Mesenchymal stem cell (in vitro differentiated cells and primary cell): ENCODE data around the gene CTBP2.

Experiments used
- DNase-seq: peaks from one replicate; pipeline ENCODE4 v3.0.0-alpha.2; 2013
- H2AFZ ChIP-seq: one replicate; pipeline ENCODE4 v1.6.1; 2013; ENCODE audit warnings: low read depth, mild to moderate bottlenecking, control low read depth, inconsistent platforms, low read length, moderate library complexity
- H2AK5ac ChIP-seq: 2 replicates; pipeline ENCODE4 v1.6.1; 2013; ENCODE audit warnings: low read length, moderate library complexity, mild to moderate bottlenecking, inconsistent platforms; ENCODE audit not compliant: severe bottlenecking
- H2BK120ac ChIP-seq: one replicate; pipeline ENCODE4 v1.6.1; 2013; ENCODE audit warnings: low read depth, mild to moderate bottlenecking, inconsistent platforms, low read length, moderate library complexity
- H2BK12ac ChIP-seq, 2 experiments: one replicate each; pipeline ENCODE4 v1.6.1; 2013; ENCODE audit warnings: inconsistent platforms in 2 of 2, low read length in 2 of 2, mild to moderate bottlenecking in 2 of 2, moderate library complexity in 2 of 2, control low read depth in 1 of 2
- H2BK15ac ChIP-seq: one replicate; pipeline ENCODE4 v1.6.1; 2013; ENCODE audit warnings: mild to moderate bottlenecking, low read depth, inconsistent platforms; ENCODE audit not compliant: poor library complexity, severe bottlenecking
- H2BK5ac ChIP-seq: 2 replicates; pipeline ENCODE4 v1.6.1; 2013; ENCODE audit warnings: low read depth, mild to moderate bottlenecking, low read length, control low read depth, inconsistent platforms; ENCODE audit not compliant: poor library complexity, severe bottlenecking
- H3K14ac ChIP-seq, 2 experiments: one replicate each; pipeline ENCODE4 v1.6.1; 2013; ENCODE audit warnings: inconsistent platforms in 2 of 2, low read length in 2 of 2, control low read depth in 1 of 2, mild to moderate bottlenecking in 1 of 2, moderate library complexity in 1 of 2
- H3K18ac ChIP-seq, 2 experiments: one replicate each; pipeline ENCODE4 v1.6.1; 2013; ENCODE audit warnings: inconsistent platforms in 2 of 2, low read length in 2 of 2, control low read depth in 1 of 2, low read depth in 1 of 2, mild to moderate bottlenecking in 1 of 2
- H3K23ac ChIP-seq, 2 experiments: one replicate each; pipeline ENCODE4 v1.6.1; 2013; ENCODE audit warnings: inconsistent platforms in 2 of 2, low read length in 2 of 2, mild to moderate bottlenecking in 2 of 2, moderate library complexity in 2 of 2, control low read depth in 1 of 2
- H3K27ac ChIP-seq: 2 replicates; pipeline ENCODE4 v1.5.1; 2013; ENCODE audit warnings: mild to moderate bottlenecking, moderate library complexity, low read length, control low read depth, inconsistent platforms; ENCODE audit not compliant: poor library complexity, severe bottlenecking
- H3K27me3 ChIP-seq, 2 experiments: 2 replicates each; pipeline versions ENCODE4 v1.6.1 to v1.7.0; 2013; ENCODE audit warnings: low read length in 2 of 2, mild to moderate bottlenecking in 2 of 2, moderate library complexity in 2 of 2, control low read depth in 1 of 2, inconsistent platforms in 1 of 2; ENCODE audit not compliant: control insufficient read depth in 1 of 2, insufficient read depth in 1 of 2
- H3K36me3 ChIP-seq, 2 experiments: 2 replicates each; pipeline versions ENCODE4 v1.6.1 to v1.7.0; 2013; ENCODE audit warnings: low read length in 2 of 2, control low read depth in 1 of 2, inconsistent platforms in 1 of 2, low read depth in 1 of 2, mild to moderate bottlenecking in 1 of 2; ENCODE audit not compliant: insufficient read depth in 2 of 2, control insufficient read depth in 1 of 2
- H3K4ac ChIP-seq, 2 experiments: one replicate each; pipeline ENCODE4 v1.6.1; 2013; ENCODE audit warnings: inconsistent platforms in 2 of 2, low read length in 2 of 2, mild to moderate bottlenecking in 2 of 2, moderate library complexity in 2 of 2, control low read depth in 1 of 2, low read depth in 1 of 2
- H3K4me1 ChIP-seq: 2 replicates; pipeline ENCODE4 v1.6.1; 2013; ENCODE audit warnings: low read depth, low read length, control low read depth; ENCODE audit not compliant: control insufficient read depth, insufficient read depth
- H3K4me2 ChIP-seq: 2 replicates; pipeline ENCODE4 v1.6.1; 2013; ENCODE audit warnings: low read length, mild to moderate bottlenecking, inconsistent platforms; ENCODE audit not compliant: poor library complexity, severe bottlenecking
- H3K4me3 ChIP-seq, 2 experiments: 2 replicates each; pipeline versions ENCODE4 v1.5.1 to v1.7.0; 2013; ENCODE audit warnings: low read length in 2 of 2, mild to moderate bottlenecking in 2 of 2, control low read depth in 1 of 2, low read depth in 1 of 2; ENCODE audit not compliant: insufficient read depth in 1 of 2
- H3K79me1 ChIP-seq: replicated peaks from 2 replicates; pipeline ENCODE4 v1.6.1; 2013; ENCODE audit warnings: mild to moderate bottlenecking, control low read depth, low read length, inconsistent platforms; ENCODE audit not compliant: poor library complexity, severe bottlenecking
- H3K9ac ChIP-seq: 2 replicates; pipeline ENCODE4 v1.7.0; 2013; ENCODE audit warnings: mild to moderate bottlenecking, low read length, moderate library complexity
- H3K9me3 ChIP-seq: 2 replicates; pipeline ENCODE4 v1.7.0; 2013; ENCODE audit warnings: mild to moderate bottlenecking, low read length; ENCODE audit not compliant: control insufficient read depth
- H4K8ac ChIP-seq: one replicate; pipeline ENCODE4 v1.6.1; 2013; ENCODE audit warnings: inconsistent platforms, mild to moderate bottlenecking, low read length, moderate library complexity
- H4K91ac ChIP-seq: one replicate; pipeline ENCODE4 v1.6.1; 2013; ENCODE audit warnings: mild to moderate bottlenecking, low read length, inconsistent platforms
- WGBS: methylation state at CpG from one replicate; pipeline ENCODE4 v1.1.7; 2013; ENCODE audit warnings: mixed read lengths; 5-methylcytosine and 5-hydroxymethylcytosine counted together

CTBP2 gene

DNA sequence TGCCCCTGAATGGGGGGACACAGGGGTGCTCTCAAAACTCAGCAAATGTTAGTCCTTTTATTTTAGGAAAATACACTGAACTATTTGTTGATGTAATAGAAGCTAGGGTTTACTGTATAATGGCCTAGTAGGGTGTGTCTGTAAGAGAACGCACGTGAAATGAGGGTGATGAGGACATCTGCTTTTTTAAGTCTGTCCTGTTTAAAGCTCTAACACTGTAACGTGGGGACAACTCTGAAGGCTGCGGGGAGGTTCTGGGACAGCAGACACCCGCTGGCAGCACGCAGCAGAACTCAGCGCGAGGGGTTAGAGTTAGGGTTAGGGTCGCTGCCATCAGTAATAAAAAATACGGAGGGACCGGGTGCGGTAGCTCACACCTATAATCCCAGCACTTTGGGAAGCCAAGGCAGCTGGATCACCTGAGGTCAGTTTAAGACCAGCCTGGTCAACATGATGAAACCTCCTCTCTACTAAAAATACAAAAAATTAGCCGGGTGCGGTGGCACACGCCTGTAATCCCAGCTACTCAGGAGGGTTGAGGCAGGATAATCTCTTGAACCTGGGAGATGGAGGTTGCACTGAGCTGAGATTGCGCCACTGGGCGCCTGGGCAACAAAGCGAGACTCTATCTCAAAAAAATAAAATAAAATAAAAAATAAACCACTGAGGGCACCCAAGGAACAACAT lies 98.0 kb downstream of the CTBP2 start:
- H3K23ac ChIP-seq, result no peak overlapping the region
- no peak overlapping the region for H2AFZ ChIP-seq
- no peak overlapping the region for H2BK5ac ChIP-seq
- peak overlapping the region; percentile 45 for H3K9ac ChIP-seq
- no peak overlapping the region for H4K8ac ChIP-seq
- WGBS, result 90% methylated on average over 18 of the region's 18 CpGs
- H3K4me1 ChIP-seq, result peaks cover 54% of the 10 kb centered on the region
- H3K36me3 ChIP-seq, result peaks cover 8 to 9% of the 10 kb centered on the region in 2 experiments
- H3K9me3 ChIP-seq, result no peaks in the 10 kb centered on the region
- no peak for DNase-seq
- H2AK5ac ChIP-seq, result peak overlapping the region; percentile 95
- H2BK120ac ChIP-seq, result no peak overlapping the region
- H3K27ac ChIP-seq, result no peak overlapping the region
- H3K4ac ChIP-seq, result no peak overlapping the region
- no peak overlapping the region for H3K14ac ChIP-seq
- H4K91ac ChIP-seq, result no peak overlapping the region
- peaks cover 17% of the 10 kb centered on the region for H3K79me1 ChIP-seq
- no peak overlapping the region for H3K4me2 ChIP-seq
- no peak overlapping the region for H2BK15ac ChIP-seq
- H3K18ac ChIP-seq, result no peak overlapping the region
- no peaks in the 10 kb centered on the region for H3K27me3 ChIP-seq
- H2BK12ac ChIP-seq, result no peak overlapping the region
- no peak overlapping the region for H3K4me3 ChIP-seq

DNA sequence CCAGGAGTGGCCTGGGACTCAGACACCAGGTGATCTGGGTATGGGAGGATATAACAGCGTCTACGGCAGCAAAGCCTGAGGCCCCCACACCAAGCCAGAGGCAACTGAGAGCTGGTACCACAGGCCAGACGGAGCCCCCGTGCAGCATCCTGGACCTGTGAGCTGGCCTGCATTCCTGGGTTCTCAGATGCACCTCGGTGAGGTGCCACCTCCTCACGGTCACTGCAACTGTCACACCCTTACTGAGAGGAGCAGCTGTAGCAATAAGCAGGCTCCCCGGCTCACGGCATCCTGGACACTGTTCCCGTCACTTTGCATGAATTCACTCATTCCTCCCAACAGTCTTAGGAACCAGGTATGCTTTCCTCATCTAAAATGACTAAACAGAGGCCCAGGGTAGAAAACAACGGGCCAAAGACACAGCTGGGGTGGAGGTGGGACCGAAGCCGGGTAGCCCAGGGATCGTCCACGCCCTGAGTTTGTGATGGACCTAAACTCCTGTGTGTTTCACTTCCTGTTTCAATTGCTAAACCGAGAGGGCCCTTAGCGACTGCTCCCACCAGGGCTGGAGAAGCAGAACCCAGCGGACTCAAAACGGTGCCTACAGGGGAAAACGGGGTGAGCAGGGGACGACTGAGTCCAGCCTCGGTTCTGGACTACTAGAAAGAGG lies 98.7 kb downstream of the CTBP2 start:
- Histone ChIP-seq H2BK15ac (no peak overlapping the region), H3K4me2 (peak overlapping the region; percentile 40), H3K27me3 (no peaks in the 10 kb centered on the region), H4K8ac (peak overlapping the region; percentile 55), H3K23ac (peak overlapping the region in 1 of 2 experiments; percentile 6), H3K18ac (peak overlapping the region; percentile 69 to 72), H3K4me1 (peaks cover 58% of the 10 kb centered on the region), H3K36me3 (peaks cover 8 to 10% of the 10 kb centered on the region in 2 experiments), H2BK120ac (no peak overlapping the region), H2AFZ (no peak overlapping the region), H2AK5ac (peak overlapping the region; percentile 95), H3K14ac (peak overlapping the region in 1 of 2 experiments; percentile 13), H3K4ac (peak overlapping the region in 1 of 2 experiments; percentile 45), H4K91ac (peak overlapping the region; percentile 0), H3K9me3 (no peaks in the 10 kb centered on the region), H3K27ac (peak overlapping the region; percentile 93), H3K79me1 (peaks cover 19% of the 10 kb centered on the region), H2BK12ac (peak overlapping the region in 1 of 2 experiments; percentile 87), H3K4me3 (no peak overlapping the region), H3K9ac (peak overlapping the region; percentile 45), H2BK5ac (peak overlapping the region; percentile 76)
- DNase-seq, result no peak
- 77% methylated on average over 21 of the region's 21 CpGs for WGBS

DNA sequence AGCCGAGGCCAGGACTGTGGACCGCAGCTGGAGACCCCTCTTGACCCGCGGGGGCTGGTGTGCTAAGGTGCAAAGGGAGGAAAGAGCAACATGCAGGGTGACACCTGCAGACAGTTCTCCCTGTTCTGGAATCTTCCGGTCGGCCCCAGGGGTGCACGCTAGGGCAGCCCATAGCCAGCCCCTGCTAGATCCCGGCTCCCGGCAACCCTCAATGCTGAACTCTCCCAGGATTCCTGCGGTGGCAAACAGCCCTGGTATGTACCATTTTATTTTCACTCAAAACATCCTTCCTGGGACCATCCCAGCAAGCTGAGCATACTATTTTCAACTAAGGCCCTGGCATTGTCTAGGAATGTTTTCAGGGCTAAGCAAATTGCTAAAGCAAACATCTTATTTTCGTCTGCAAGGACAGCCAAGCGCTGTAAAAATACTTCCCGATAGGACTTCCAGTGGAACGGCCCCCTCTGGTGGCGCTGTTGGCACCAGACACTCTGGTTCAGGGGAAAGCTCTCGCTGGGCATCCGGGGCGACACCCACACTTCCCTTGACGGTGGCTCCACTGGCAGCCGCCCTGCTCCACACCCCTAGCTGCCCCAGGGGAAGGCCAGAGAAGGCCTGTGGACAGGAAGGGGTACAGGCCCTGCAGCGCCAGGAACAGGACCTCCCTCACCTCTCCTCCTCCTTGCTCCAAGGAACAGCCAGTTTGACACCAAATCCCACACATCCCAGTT lies 99.4 kb downstream of the CTBP2 start:
- Histone ChIP-seq H2BK120ac (no peak overlapping the region), H3K4me2 (peak overlapping the region; percentile 51), H2BK12ac (peak overlapping the region in 1 of 2 experiments; percentile 87), H3K9ac (peak overlapping the region; percentile 45), H4K91ac (peak overlapping the region; percentile 31), H3K27ac (peak overlapping the region; percentile 93), H3K27me3 (no peaks in the 10 kb centered on the region), H3K18ac (peak overlapping the region; percentile 69 to 72), H3K14ac (peak overlapping the region in 1 of 2 experiments; percentile 13), H2BK15ac (no peak overlapping the region), H3K79me1 (peaks cover 20% of the 10 kb centered on the region), H3K23ac (peak overlapping the region in 1 of 2 experiments; percentile 6), H4K8ac (peak overlapping the region; percentile 68), H3K4me1 (peaks cover 58% of the 10 kb centered on the region), H3K4me3 (peak overlapping the region in 1 of 2 experiments; percentile 19), H3K36me3 (peaks cover 2 to 9% of the 10 kb centered on the region in 2 experiments), H2BK5ac (peak overlapping the region; percentile 76), H2AFZ (no peak overlapping the region), H2AK5ac (peak overlapping the region; percentile 95), H3K4ac (peak overlapping the region in 1 of 2 experiments; percentile 45), H3K9me3 (no peaks in the 10 kb centered on the region)
- DNase-seq, result peak; percentile 80
- 73% methylated on average over 20 of the region's 21 CpGs for WGBS

DNA sequence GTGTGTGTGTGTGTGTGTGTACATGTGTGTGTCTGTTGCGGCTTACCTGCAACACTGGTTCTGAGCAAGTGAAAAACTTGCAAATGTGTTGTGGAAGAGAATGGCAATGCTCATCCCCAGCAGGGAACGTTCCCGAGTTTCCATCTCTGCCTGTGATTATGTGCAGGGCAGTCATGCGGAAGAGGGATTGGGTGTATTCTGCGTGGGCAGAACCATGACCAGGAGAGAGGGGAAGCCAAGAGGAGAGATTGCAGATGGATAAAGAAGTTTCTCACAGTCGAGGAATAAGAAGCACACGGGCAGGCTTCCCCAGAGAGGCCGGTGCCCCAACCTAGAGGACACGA lies 99.9 kb downstream of the CTBP2 start:
- WGBS, result 82% methylated on average over 9 of the region's 9 CpGs
- peak overlapping the region in 1 of 2 experiments; percentile 28 for H3K18ac ChIP-seq
- H2AK5ac ChIP-seq, result no peak overlapping the region

More for the DNA sequence above, 99.9 kb downstream of the CTBP2 start:
- no peak overlapping the region for H2BK5ac ChIP-seq
- no peak overlapping the region for H3K23ac ChIP-seq
- H3K27me3 ChIP-seq, result no peaks in the 10 kb centered on the region
- H3K9ac ChIP-seq, result peak overlapping the region; percentile 45
- H3K36me3 ChIP-seq, result peaks cover 0 to 8% of the 10 kb centered on the region in 2 experiments
- H3K79me1 ChIP-seq, result peaks cover 16% of the 10 kb centered on the region
- peaks cover 58% of the 10 kb centered on the region for H3K4me1 ChIP-seq
- H2AFZ ChIP-seq, result no peak overlapping the region
- no peak overlapping the region for H2BK15ac ChIP-seq
- no peaks in the 10 kb centered on the region for H3K9me3 ChIP-seq
- H3K14ac ChIP-seq, result no peak overlapping the region
- H3K4ac ChIP-seq, result peak overlapping the region in 1 of 2 experiments; percentile 26
- no peak overlapping the region for H4K91ac ChIP-seq
- H3K27ac ChIP-seq, result peak overlapping the region; percentile 93
- H4K8ac ChIP-seq, result no peak overlapping the region
- peak overlapping the region in 1 of 2 experiments; percentile 19 for H3K4me3 ChIP-seq
- peak overlapping the region in 1 of 2 experiments; percentile 22 for H2BK12ac ChIP-seq
- H2BK120ac ChIP-seq, result no peak overlapping the region
- H3K4me2 ChIP-seq, result peak overlapping the region; percentile 51
- no peak for DNase-seq
